Mesendoderm (in vitro differentiated cells): Measurements from ENCODE around the gene RASSF7.

ENCODE experiments used
- DNase-seq: peaks from one replicate; pipeline ENCODE4 v3.0.0; 2013
- H2AK5ac ChIP-seq: 2 replicates; pipeline ENCODE4 v1.6.1; 2013; ENCODE audit warnings: low read length, inconsistent platforms
- H2BK120ac ChIP-seq: 2 replicates; pipeline ENCODE4 v1.6.1; 2013; ENCODE audit warnings: low read depth, mild to moderate bottlenecking, low read length, moderate library complexity, mixed read lengths
- H2BK15ac ChIP-seq: replicated peaks from 2 replicates; pipeline ENCODE4 v1.6.1; 2013; ENCODE audit warnings: low read depth, mild to moderate bottlenecking, moderate library complexity
- H2BK5ac ChIP-seq: 2 replicates; pipeline ENCODE4 v1.6.1; 2013; ENCODE audit warnings: low read length, inconsistent platforms
- H3K18ac ChIP-seq: 2 replicates; pipeline ENCODE4 v1.6.1; 2013; ENCODE audit warnings: mild to moderate bottlenecking, low read length, mixed read lengths
- H3K23ac ChIP-seq: one replicate; pipeline ENCODE4 v1.6.1; 2013; ENCODE audit warnings: low read length
- H3K27ac ChIP-seq: 2 replicates; pipeline ENCODE4 v1.5.1; 2013; ENCODE audit warnings: low read depth, mild to moderate bottlenecking, inconsistent platforms, low read length, moderate library complexity
- H3K27me3 ChIP-seq: 2 replicates; pipeline ENCODE4 v1.6.1; 2013; ENCODE audit warnings: low read length, control low read depth, mild to moderate bottlenecking, inconsistent platforms; ENCODE audit not compliant: insufficient read depth, poor library complexity
- H3K36me3 ChIP-seq: 2 replicates; pipeline ENCODE4 v1.6.1; 2013; ENCODE audit warnings: low read length, inconsistent platforms; ENCODE audit not compliant: control insufficient read depth, insufficient read depth
- H3K4ac ChIP-seq: one replicate; pipeline ENCODE4 v1.6.1; 2013; ENCODE audit warnings: low read depth, mild to moderate bottlenecking, low read length, moderate library complexity
- H3K4me1 ChIP-seq: 2 replicates; pipeline ENCODE4 v1.6.1; 2013; ENCODE audit warnings: low read depth, low read length, inconsistent platforms; ENCODE audit not compliant: control insufficient read depth
- H3K4me2 ChIP-seq: 2 replicates; pipeline ENCODE4 v1.6.1; 2013; ENCODE audit warnings: low read length
- H3K4me3 ChIP-seq: 2 replicates; pipeline ENCODE4 v1.5.1; 2013; ENCODE audit warnings: mild to moderate bottlenecking, low read length
- H3K56ac ChIP-seq: one replicate; pipeline ENCODE4 v1.6.1; 2013; ENCODE audit warnings: low read length
- H3K79me1 ChIP-seq: 2 replicates; pipeline ENCODE4 v1.6.1; 2013; ENCODE audit warnings: low read length, inconsistent platforms
- H3K79me2 ChIP-seq: 2 replicates; pipeline ENCODE4 v1.6.1; 2013; ENCODE audit warnings: mild to moderate bottlenecking, low read length; ENCODE audit not compliant: control insufficient read depth, insufficient read depth
- H3K9ac ChIP-seq: 2 replicates; pipeline ENCODE4 v1.6.1; 2013; ENCODE audit warnings: low read length, inconsistent platforms
- H4K5ac ChIP-seq: one replicate; pipeline ENCODE4 v1.6.1; 2013; ENCODE audit warnings: low read length
- H4K8ac ChIP-seq: one replicate; pipeline ENCODE4 v1.6.1; 2013; ENCODE audit warnings: low read depth, mild to moderate bottlenecking, control low read depth, low read length, moderate library complexity
- WGBS: extraction: QIAGEN DNeasy Blood & Tissue Kit; methylation state at CpG from one replicate; pipeline ENCODE4 v1.1.7; 2013; ENCODE audit warnings: low lambda C conversion rate, missing lambda C conversion rate; ENCODE audit not compliant: insufficient coverage; ENCODE audit errors: extremely low coverage; 5-methylcytosine and 5-hydroxymethylcytosine counted together

RASSF7 gene

DNA sequence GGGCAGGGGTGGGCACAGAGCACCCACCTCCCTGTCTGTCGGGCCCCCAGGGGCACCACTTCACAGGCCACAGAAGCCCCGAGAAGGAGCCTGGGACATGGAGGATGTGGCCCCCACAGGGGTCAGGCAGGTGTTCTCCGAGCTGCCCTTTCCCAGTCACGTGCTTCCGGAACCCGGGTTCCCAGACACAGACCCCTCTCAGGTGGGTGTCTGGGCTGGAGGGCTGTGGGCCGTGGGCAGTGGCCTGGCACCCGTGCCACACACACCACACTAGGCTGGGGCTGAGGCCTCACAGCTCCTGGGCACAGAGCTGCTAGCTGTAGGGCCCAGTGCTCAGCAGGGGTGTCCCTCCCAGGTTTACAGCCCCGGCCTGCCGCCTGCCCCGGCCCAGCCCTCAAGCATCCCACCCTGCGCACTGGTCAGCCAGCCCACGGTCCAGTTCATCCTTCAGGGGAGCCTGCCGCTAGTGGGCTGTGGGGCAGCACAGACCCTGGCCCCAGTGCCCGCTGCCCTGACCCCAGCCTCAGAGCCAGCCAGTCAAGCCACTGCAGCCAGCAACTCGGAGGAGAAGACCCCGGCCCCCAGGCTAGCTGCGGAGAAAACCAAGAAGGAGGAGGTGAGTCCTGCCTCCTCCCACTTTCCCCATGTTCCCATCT lies 49.5 kb downstream of the RASSF7 start:
- peaks cover 16% of the 10 kb centered on the region for H3K36me3 ChIP-seq
- H3K4me3 ChIP-seq = no peak overlapping the region
- H4K8ac ChIP-seq = no peak overlapping the region
- H2BK120ac ChIP-seq = no peak overlapping the region
- H3K18ac ChIP-seq = no peak overlapping the region
- H3K79me2 ChIP-seq = no peaks in the 10 kb centered on the region
- H2BK5ac ChIP-seq = no peak overlapping the region
- H2AK5ac ChIP-seq = no peak overlapping the region
- H4K5ac ChIP-seq = no peak overlapping the region
- H3K27ac ChIP-seq = no peak overlapping the region
- no peak overlapping the region for H3K56ac ChIP-seq
- no peak overlapping the region for H3K4me2 ChIP-seq
- H3K4ac ChIP-seq = no peak overlapping the region
- H2BK15ac ChIP-seq = no peak overlapping the region
- no peaks in the 10 kb centered on the region for H3K27me3 ChIP-seq
- no peak for DNase-seq
- no peaks in the 10 kb centered on the region for H3K4me1 ChIP-seq
- H3K23ac ChIP-seq = no peak overlapping the region
- no CpG with 5 or more reads among the region's 18 CpGs for WGBS
- peaks cover 2% of the 10 kb centered on the region for H3K79me1 ChIP-seq
- H3K9ac ChIP-seq = no peak overlapping the region

DNA sequence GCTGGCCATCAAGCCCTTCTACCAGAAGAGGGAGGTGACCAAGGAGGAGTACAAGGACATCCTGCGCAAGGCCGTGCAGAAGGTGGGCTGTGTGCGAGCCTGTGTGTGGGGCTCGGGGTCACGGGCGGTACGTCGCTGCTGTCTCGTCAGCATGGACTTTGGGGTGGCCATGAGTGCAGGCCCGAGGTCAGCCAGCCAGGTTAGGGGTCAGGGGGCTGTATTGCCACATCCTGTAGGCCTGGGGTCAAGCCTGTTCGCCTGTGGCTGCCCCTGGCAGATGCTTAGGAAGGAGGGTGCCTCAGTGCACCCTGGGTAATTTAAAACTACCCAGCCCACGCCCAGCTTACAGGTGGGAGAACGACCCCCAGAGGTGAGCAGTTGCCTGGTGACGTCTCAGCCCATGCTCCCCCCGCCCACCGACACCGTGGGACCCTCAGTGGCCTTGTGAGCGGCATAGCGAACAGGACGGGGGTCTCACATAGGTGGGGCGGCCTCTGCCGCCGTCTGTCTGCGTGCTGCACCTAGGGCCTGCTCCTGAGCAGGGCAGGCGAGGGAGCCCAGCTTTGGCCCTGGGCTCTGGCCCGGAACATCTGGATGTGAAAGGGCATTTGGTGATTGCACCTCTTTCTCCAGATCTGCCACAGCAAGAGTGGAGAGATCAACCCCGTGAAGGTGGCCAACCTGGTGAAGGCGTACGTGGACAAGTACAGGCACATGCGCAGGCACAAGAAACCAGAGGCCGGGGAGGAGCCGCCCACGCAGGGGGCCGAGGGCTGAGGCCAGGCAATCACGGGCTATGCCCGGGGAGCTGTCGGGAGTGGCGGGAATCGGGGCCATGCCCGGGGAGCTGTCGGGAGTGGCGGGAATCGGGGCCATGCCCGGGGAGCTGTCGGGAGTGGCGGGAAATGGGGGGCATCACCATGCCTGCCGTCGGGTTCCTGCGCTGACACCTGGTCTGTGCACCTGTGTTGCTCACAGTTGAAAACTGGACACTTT lies 50.5 kb downstream of the RASSF7 start:
- Histone ChIP-seq H3K56ac (no peak overlapping the region), H3K4me1 (no peaks in the 10 kb centered on the region)
- no CpG with 5 or more reads among the region's 49 CpGs for WGBS

DNA sequence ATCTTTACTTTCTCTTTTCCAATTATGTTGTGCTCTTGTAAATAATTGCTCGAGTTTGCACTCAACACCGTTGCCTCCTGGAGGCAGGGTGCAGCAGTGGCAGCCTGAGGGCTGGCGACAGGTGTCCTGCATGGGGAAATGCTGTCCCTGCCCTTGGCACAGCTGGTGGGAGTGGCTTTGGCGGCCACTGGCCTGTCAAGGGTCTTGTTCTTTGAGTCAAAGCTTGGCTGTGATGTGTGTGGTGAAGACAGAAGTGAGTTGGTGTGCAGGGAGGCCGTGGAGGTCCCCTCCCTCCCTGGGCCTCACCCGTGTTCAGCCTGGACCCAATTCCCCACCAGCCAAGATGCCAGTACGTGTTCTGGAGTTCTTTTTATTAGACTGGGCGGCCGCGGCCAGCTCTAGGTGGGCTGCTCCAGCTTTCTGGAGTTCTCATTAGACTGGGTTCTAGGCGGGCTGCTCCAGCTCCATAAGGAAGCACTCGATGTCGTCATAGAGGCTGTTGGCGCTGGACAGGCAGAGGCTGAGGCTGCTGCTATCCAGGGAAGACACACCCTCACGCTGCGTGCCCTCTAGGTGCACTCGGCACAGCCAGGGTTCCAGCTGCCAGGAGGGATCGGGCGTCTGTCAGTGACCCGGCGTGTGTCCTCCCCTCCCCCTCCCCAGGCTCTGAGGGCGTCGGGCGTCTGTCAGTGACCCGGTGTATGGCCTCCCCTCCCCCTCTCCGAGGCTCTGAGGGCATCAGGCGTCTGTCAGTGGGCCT lies 51.6 kb downstream of the RASSF7 start:
- no peak overlapping the region for H3K23ac ChIP-seq
- H3K27ac ChIP-seq = no peak overlapping the region
- no peak overlapping the region for H3K18ac ChIP-seq
- no CpG with 5 or more reads among the region's 27 CpGs for WGBS
- H3K4me3 ChIP-seq = no peak overlapping the region
- peak; percentile 45 for DNase-seq
- no peak overlapping the region for H2BK5ac ChIP-seq
- H3K4ac ChIP-seq = no peak overlapping the region
- no peak overlapping the region for H3K56ac ChIP-seq
- peaks cover 8% of the 10 kb centered on the region for H3K36me3 ChIP-seq
- H3K27me3 ChIP-seq = no peaks in the 10 kb centered on the region
- peaks cover 2% of the 10 kb centered on the region for H3K79me1 ChIP-seq
- no peak overlapping the region for H3K4me2 ChIP-seq
- H2AK5ac ChIP-seq = no peak overlapping the region
- H2BK120ac ChIP-seq = no peak overlapping the region
- no peak overlapping the region for H4K8ac ChIP-seq
- no peak overlapping the region for H3K9ac ChIP-seq
- no peaks in the 10 kb centered on the region for H3K4me1 ChIP-seq
- H3K79me2 ChIP-seq = no peaks in the 10 kb centered on the region
- H4K5ac ChIP-seq = no peak overlapping the region
- no peak overlapping the region for H2BK15ac ChIP-seq

More for the DNA sequence above, 50.5 kb downstream of the RASSF7 start:
- Histone ChIP-seq H2BK120ac (no peak overlapping the region), H3K27ac (no peak overlapping the region), H4K8ac (no peak overlapping the region), H3K4me3 (no peak overlapping the region), H3K27me3 (no peaks in the 10 kb centered on the region), H3K79me1 (peaks cover 2% of the 10 kb centered on the region), H3K4ac (no peak overlapping the region), H3K18ac (no peak overlapping the region), H3K36me3 (peaks cover 11% of the 10 kb centered on the region), H3K9ac (no peak overlapping the region), H2BK5ac (no peak overlapping the region), H2AK5ac (no peak overlapping the region), H4K5ac (no peak overlapping the region), H2BK15ac (no peak overlapping the region), H3K23ac (no peak overlapping the region), H3K4me2 (no peak overlapping the region), H3K79me2 (no peaks in the 10 kb centered on the region)
- DNase-seq = no peak

DNA sequence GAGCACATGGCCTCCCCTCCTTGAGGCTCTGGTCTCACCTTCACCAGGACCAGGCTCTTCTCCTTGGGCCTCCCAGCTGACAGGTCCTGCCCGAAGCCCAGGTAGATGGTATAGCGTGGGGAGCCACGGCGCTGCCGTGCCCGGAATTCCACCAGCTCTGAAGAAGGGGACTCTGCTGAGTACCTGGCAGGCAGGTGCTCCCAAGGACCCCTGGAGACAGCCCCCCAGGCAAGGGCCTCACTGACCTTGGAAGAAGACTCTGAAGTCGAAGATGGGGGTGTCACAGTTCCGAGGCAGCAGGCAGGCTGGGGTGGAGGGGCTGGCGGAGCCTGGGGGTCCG lies 52.2 kb downstream of the RASSF7 start:
- Histone ChIP-seq H3K9ac (no peak overlapping the region), H3K27ac (no peak overlapping the region), H3K4me2 (no peak overlapping the region), H3K27me3 (no peaks in the 10 kb centered on the region), H2BK5ac (no peak overlapping the region), H4K5ac (no peak overlapping the region), H3K4ac (no peak overlapping the region), H4K8ac (no peak overlapping the region), H3K36me3 (peaks cover 6% of the 10 kb centered on the region), H3K4me1 (no peaks in the 10 kb centered on the region), H3K79me1 (peaks cover 2% of the 10 kb centered on the region), H3K23ac (no peak overlapping the region), H3K56ac (no peak overlapping the region), H3K4me3 (no peak overlapping the region), H3K18ac (no peak overlapping the region), H2AK5ac (no peak overlapping the region), H3K79me2 (no peaks in the 10 kb centered on the region), H2BK15ac (no peak overlapping the region), H2BK120ac (no peak overlapping the region)
- DNase-seq = no peak
- WGBS = no CpG with 5 or more reads among the region's 10 CpGs

DNA sequence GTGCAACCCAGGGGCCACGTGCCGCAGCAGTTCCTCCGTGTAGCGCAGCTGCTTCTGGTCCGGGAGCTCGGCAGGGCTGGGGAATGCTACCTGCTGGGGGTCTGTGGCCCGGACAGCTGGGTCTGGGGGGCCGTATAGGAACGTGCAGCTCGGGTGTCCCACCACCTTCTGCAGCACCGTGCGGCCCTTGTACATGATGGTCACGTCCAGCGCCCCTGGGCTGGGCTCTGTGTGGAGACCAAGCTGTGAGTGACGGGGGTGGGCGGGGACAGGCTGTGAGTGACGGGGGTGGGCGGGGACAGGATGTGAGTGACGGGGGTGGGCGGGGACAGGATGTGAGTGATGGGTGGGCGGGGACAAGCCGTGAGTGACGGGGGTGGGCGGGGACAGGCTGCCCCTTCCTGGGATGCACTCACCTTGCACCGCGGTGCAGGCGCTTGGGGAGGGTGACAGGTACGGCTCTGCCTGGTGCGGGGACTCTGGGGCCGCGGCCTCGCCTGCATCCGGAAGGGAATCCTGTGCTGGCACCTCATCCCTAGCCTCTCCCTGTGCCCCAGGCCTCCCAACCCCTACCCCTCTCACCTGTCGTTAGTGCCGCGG lies 52.7 kb downstream of the RASSF7 start:
- Histone ChIP-seq H3K56ac (no peak overlapping the region), H3K9ac (no peak overlapping the region), H3K18ac (no peak overlapping the region), H3K27me3 (no peaks in the 10 kb centered on the region), H3K4ac (no peak overlapping the region), H3K4me2 (no peak overlapping the region), H3K4me3 (no peak overlapping the region), H2BK5ac (no peak overlapping the region), H4K8ac (no peak overlapping the region), H2BK15ac (no peak overlapping the region), H3K36me3 (peaks cover 3% of the 10 kb centered on the region), H3K4me1 (no peaks in the 10 kb centered on the region), H3K27ac (no peak overlapping the region), H2BK120ac (no peak overlapping the region), H2AK5ac (no peak overlapping the region), H3K79me2 (no peaks in the 10 kb centered on the region), H4K5ac (no peak overlapping the region), H3K79me1 (peaks cover 2% of the 10 kb centered on the region), H3K23ac (no peak overlapping the region)
- peak; percentile 85 for DNase-seq
- WGBS = no CpG with 5 or more reads among the region's 36 CpGs
